Caco-2 (cell line): ENCODE measurements around the gene GLUL. TPM values are rescaled to one million over a fixed set of nuclear protein-coding genes. Genes with fewer than 3 reads are reported as not detected.

Experiments used
- BruUV-seq: library from RNA; stranded (reverse); fragments of 400-500 nt; replicated peaks from 2 replicates; lab custom pipeline; 2021; lab: Mats Ljungman, UMichigan
- CTCF ChIA-PET: fragments of 300-600 bp; sonication (Branson Sonifier 250); formaldehyde crosslinking; loops from one replicate; lab custom pipeline; 2022; ENCODE audit warnings: antibody characterized with exemption; lab: Charles Lee
- POLR2A ChIA-PET: fragments of 300-600 bp; sonication (Branson Sonifier 250); formaldehyde crosslinking; loops from one replicate; lab custom pipeline; 2022; ENCODE audit warnings: antibody characterized with exemption; lab: Charles Lee
- DNase-seq, 2 experiments: peaks; one replicate each; pipeline versions ENCODE4 v3.0.0 to v3.0.0-alpha.2; 2020 to 2022
- H3K27me3 ChIP-seq: replicated peaks from 2 replicates; pipeline ENCODE4 v1.6.0; 2011; ENCODE audit warnings: low read length; ENCODE audit not compliant: control insufficient read depth, insufficient read depth
- H3K36me3 ChIP-seq: 2 replicates; pipeline ENCODE4 v1.5.1; 2011; ENCODE audit warnings: low read length; ENCODE audit not compliant: control insufficient read depth, insufficient read depth
- H3K4me1 ChIP-seq: fragments of 250-450 bp; sonication (Bioruptor Pico); 2 replicates; pipeline ENCODE4 v1.5.1; 2020; ENCODE audit warnings: mild to moderate bottlenecking
- H3K4me3 ChIP-seq: 2 replicates; pipeline ENCODE4 v1.5.1; 2011; ENCODE audit warnings: low read depth, mild to moderate bottlenecking, control low read depth, low read length
- H3K9me3 ChIP-seq: fragments of 250-450 bp; sonication (Bioruptor Pico); 2 replicates; pipeline ENCODE4 v1.5.1; 2020; ENCODE audit warnings: mild to moderate bottlenecking, moderate library complexity
- H3K27ac Mint-ChIP-seq: one replicate; pipeline ENCODE4 v1.8.0; 2022; ENCODE audit warnings: mixed read lengths; ENCODE audit not compliant: unreplicated experiment
- H3K27me3 Mint-ChIP-seq: one replicate; pipeline ENCODE4 v1.8.0; 2022; ENCODE audit warnings: mixed read lengths; ENCODE audit not compliant: insufficient read depth, unreplicated experiment
- H3K36me3 Mint-ChIP-seq: one replicate; pipeline ENCODE4 v1.8.0; 2022; ENCODE audit warnings: mild to moderate bottlenecking, mixed read lengths; ENCODE audit not compliant: insufficient read depth, unreplicated experiment
- H3K4me1 Mint-ChIP-seq: one replicate; pipeline ENCODE4 v1.8.0; 2022; ENCODE audit warnings: low read depth, mixed read lengths; ENCODE audit not compliant: unreplicated experiment
- H3K4me3 Mint-ChIP-seq: one replicate; pipeline ENCODE4 v1.8.0; 2022; ENCODE audit warnings: mild to moderate bottlenecking, moderate library complexity, mixed read lengths; ENCODE audit not compliant: unreplicated experiment
- H3K9me3 Mint-ChIP-seq: one replicate; pipeline ENCODE4 v1.8.0; 2022; ENCODE audit warnings: mixed read lengths; ENCODE audit not compliant: unreplicated experiment
- intact Hi-C: fragments of 100-400 bp; cut with micrococcal nuclease; formaldehyde crosslinking; loops from one replicate; pipeline ENCODE4 v1.10.0; 2022; ENCODE audit not compliant: unreplicated experiment
- total RNA-seq: library from RNA; stranded (reverse); gene quantifications from 2 replicates; pipeline ENCODE4 v1.2.3, GENCODE V29; 2022
- TF ChIP-seq, protein P1 (sequence below), 2 experiments: fragments of 200-600 bp in 1 of 2; IDR thresholded peaks; 1 replicate in 1 of 2; 2 replicates in 1 of 2; pipeline versions ENCODE4 v1.5.1 to v1.8.0; 2011 to 2022; ENCODE audit warnings: antibody characterized with exemption in 1 of 2, control low read depth in 1 of 2, inconsistent platforms in 1 of 2, low read depth in 1 of 2, low read length in 1 of 2, mild to moderate bottlenecking in 1 of 2, moderate library complexity in 1 of 2; ENCODE audit not compliant: insufficient read depth in 1 of 2, severe bottlenecking in 1 of 2, unreplicated experiment in 1 of 2

GLUL gene
- total RNA-seq, 1 experiment from 2014 or later: 394 TPM

DNA sequence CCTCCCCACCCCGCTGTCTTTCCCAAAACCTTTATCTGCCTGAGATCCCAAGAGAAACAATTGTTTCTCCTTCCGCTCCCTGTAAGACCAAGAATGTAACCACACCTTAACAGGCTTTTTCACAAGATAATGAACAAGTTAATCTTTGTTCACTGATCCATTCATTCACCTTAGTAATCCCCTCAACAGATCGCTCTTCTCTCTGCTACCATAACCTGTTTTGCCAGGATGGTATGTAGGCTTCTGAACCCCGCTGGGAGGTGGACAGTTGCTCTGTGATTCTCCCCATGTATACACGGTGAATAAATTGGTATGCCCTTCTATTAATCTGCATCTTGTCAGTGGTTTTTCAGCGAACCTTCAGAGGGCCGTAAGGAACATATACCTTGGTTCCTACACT is 39.7 kb upstream of the GLUL start:
- DNase-seq: no peak
- Histone ChIP-seq H3K27me3 (no peaks in the 10 kb centered on the region), H3K36me3 (no peaks in the 10 kb centered on the region), H3K9me3 (no peaks in the 10 kb centered on the region), H3K4me1 (peaks cover 9% of the 10 kb centered on the region), H3K4me3 (no peak overlapping the region)
- Mint-ChIP-seq H3K27me3 (no peaks in the 10 kb centered on the region), H3K4me1 (peaks cover 11% of the 10 kb centered on the region), H3K9me3 (peaks cover 13% of the 10 kb centered on the region), H3K27ac (no peak overlapping the region), H3K4me3 (no peak overlapping the region), H3K36me3 (no peaks in the 10 kb centered on the region)
- CTCF ChIA-PET: no interaction called here
- intact Hi-C loops: no loop called here
- TF ChIP-seq, protein P1, sequence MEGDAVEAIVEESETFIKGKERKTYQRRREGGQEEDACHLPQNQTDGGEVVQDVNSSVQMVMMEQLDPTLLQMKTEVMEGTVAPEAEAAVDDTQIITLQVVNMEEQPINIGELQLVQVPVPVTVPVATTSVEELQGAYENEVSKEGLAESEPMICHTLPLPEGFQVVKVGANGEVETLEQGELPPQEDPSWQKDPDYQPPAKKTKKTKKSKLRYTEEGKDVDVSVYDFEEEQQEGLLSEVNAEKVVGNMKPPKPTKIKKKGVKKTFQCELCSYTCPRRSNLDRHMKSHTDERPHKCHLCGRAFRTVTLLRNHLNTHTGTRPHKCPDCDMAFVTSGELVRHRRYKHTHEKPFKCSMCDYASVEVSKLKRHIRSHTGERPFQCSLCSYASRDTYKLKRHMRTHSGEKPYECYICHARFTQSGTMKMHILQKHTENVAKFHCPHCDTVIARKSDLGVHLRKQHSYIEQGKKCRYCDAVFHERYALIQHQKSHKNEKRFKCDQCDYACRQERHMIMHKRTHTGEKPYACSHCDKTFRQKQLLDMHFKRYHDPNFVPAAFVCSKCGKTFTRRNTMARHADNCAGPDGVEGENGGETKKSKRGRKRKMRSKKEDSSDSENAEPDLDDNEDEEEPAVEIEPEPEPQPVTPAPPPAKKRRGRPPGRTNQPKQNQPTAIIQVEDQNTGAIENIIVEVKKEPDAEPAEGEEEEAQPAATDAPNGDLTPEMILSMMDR (IDR thresholded peaks at IDR 0.05; ENCODE audit: insufficient read depth in 1 of 2, low read depth in 1 of 2, low read length in 1 of 2, severe bottlenecking in 1 of 2, unreplicated experiment in 1 of 2): no peak
- BruUV-seq: no TSS peak
- POLR2A ChIA-PET: no interaction called here

DNA sequence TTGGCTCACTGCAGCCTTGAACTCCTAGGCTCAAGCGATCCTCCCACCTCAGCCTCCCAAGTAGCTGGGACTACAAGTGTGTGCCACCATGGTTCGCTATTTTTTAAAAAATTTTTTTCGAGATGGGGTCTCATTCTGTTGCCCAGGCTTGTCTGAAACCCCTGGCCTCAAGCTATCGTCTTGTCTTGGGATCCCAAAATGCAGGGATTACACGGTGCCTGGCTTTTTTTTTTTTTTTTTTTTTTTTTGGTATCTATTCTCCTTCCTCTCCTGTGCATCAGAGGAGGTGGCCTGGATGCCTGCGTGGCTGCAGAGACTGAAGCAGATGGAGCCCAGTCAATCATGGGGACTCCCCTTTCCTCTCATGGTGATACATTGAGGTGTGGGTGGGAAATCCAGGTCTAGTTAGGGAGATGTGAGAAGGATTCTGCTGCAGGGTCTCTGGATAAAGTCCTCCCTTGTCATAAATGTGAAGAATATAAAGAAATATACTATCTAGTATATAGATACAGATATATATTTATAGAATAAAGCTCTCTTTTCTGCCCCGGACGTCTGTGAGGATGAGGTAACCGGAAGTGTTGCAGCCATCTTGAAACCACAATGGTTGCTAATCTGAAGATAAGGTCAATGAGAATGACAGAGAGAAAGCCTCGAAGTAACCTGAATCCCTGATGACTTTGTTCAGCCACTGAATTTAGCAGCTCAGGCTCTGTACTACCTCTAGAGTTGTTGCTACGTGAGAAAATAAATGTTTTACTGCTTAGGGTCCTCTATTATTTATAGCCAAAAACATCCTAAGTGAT is 38.9 kb upstream of the GLUL start:
- CTCF ChIA-PET: no interaction called here
- intact Hi-C loops: no loop called here
- no peak overlapping the region for H3K4me3 ChIP-seq
- Mint-ChIP-seq H3K4me1 (peaks cover 11% of the 10 kb centered on the region), H3K4me3 (no peak overlapping the region), H3K27me3 (no peaks in the 10 kb centered on the region), H3K9me3 (peaks cover 13% of the 10 kb centered on the region), H3K27ac (no peak overlapping the region), H3K36me3 (no peaks in the 10 kb centered on the region)
- no peak for DNase-seq
- H3K27me3 ChIP-seq: no peaks in the 10 kb centered on the region
- POLR2A ChIA-PET: no interaction called here
- TF ChIP-seq, protein P1 (IDR thresholded peaks at IDR 0.05; ENCODE audit: insufficient read depth in 1 of 2, low read depth in 1 of 2, low read length in 1 of 2, severe bottlenecking in 1 of 2, unreplicated experiment in 1 of 2): no peak
- no TSS peak for BruUV-seq
- peaks cover 9% of the 10 kb centered on the region for H3K4me1 ChIP-seq
- no peaks in the 10 kb centered on the region for H3K9me3 ChIP-seq
- H3K36me3 ChIP-seq: no peaks in the 10 kb centered on the region

DNA sequence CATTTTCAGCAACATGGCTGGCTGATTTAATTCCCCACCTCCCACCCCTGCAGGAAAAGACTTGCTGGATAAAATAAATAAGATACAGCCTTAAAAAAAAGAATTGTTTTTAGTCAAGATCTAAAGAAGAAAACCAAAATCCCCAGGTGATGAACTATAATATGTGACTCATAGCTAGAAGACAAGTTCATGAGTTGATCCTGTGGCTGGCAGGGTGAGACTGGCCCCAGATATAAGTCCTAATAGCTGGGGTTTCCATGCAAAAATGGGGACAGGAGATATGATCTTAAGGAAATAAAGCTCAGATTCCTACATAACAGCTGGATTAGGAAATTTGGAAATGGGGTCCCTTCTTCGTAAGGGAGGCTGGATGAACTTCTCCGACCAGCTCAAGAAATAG is 36.5 kb upstream of the GLUL start:
- Histone ChIP-seq H3K4me3 (no peak overlapping the region), H3K9me3 (no peaks in the 10 kb centered on the region), H3K27me3 (no peaks in the 10 kb centered on the region), H3K4me1 (peaks cover 5% of the 10 kb centered on the region; the same call in 1 of the 2 replicates), H3K36me3 (no peaks in the 10 kb centered on the region)
- Mint-ChIP-seq H3K27me3 (no peaks in the 10 kb centered on the region), H3K4me1 (peaks cover 11% of the 10 kb centered on the region), H3K27ac (no peak overlapping the region), H3K4me3 (no peak overlapping the region), H3K9me3 (peaks cover 13% of the 10 kb centered on the region), H3K36me3 (no peaks in the 10 kb centered on the region)
- intact Hi-C loops: no loop called here
- CTCF ChIA-PET: no interaction called here
- no peak for DNase-seq
- BruUV-seq: no TSS peak
- POLR2A ChIA-PET: no interaction called here
- TF ChIP-seq, protein P1 (IDR thresholded peaks at IDR 0.05; ENCODE audit: insufficient read depth in 1 of 2, low read depth in 1 of 2, low read length in 1 of 2, severe bottlenecking in 1 of 2, unreplicated experiment in 1 of 2): no peak
